Astrocyte of the spinal cord (primary cell): ENCODE measurements around the gene MBD3L2B.

ENCODE experiments used
- DNase-seq: peaks from one replicate; pipeline ENCODE4 v3.0.0; 2011; ENCODE audit warnings: low read depth, low spot score
- H3K4me3 ChIP-seq: 2 replicates; pipeline ENCODE4 v1.5.1; 2011; ENCODE audit warnings: low read depth, mild to moderate bottlenecking, low read length, moderate library complexity
- CTCF ChIP-seq: IDR thresholded peaks from 2 replicates; pipeline ENCODE4 v1.5.1; 2012; ENCODE audit warnings: low read depth, mild to moderate bottlenecking, low read length, inconsistent platforms
- in situ Hi-C: cut with HindIII; loops from 2 replicates; pipeline ENCODE4 v1.10.0; 2017; ENCODE audit warnings: low sequenced_read_pairs

MBD3L2B gene

DNA sequence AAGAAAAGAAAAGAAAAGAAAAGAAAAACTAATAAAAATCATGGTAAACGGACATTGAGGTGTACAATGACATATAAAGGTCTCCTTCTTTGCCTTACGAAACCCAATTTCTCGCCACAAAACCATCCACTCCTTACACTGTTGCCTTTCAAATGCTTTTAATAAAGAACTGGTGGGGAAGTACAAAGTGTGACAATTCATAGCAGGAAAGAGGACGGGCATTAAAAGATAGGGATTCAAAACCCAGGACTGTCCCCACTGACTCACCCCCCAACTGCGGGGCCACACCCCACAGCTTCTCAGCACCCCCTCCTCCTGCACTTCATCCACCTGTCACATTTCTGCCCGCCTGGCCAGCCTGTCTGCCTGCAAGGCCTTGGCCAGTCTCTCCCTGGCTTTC lies 2.4 kb downstream of the MBD3L2B start:
- in situ Hi-C loops = no loop called here

GRCh38 chr19:7013678-7014077 lies 7.6 kb downstream of the MBD3L2B start:
- no peak for DNase-seq
- in situ Hi-C loops = no loop called here
- no peak for TF ChIP-seq CTCF
- H3K4me3 ChIP-seq = no peak overlapping the region

More for the DNA sequence above, 2.4 kb downstream of the MBD3L2B start:
- DNase-seq = no peak
- no peak overlapping the region for H3K4me3 ChIP-seq
- no peak for TF ChIP-seq CTCF

GRCh38 chr19:7010722-7011593 lies 10.3 kb downstream of the MBD3L2B start:
- H3K4me3 ChIP-seq = no peak overlapping the region
- in situ Hi-C loops = no loop called here
- no peak for TF ChIP-seq CTCF
- no peak for DNase-seq

DNA sequence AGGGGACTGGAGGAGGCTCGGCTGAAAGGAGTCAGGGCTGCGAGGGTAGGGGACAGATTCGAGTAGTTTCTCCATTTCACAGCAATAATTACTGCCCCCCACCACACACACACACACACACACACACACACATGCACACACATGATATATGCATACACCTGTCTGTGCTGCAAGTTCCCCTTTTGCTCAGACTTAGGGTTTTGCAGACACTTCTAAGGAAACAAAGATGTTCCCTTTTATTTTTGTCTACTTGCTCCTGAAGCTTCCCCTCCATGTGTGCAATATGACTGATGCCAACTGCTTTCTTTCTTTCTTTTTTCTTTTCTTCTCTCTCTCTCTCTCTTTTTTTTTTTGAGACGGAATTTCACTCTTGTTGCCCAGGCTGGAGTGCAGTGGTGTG lies 13.4 kb downstream of the MBD3L2B start:
- no peak for TF ChIP-seq CTCF
- no peak for DNase-seq
- H3K4me3 ChIP-seq = no peak overlapping the region
- in situ Hi-C loops = no loop called here

- no peak for TF ChIP-seq CTCF
- no peak for DNase-seq
- in situ Hi-C loops = no loop called here
- H3K4me3 ChIP-seq = no peak overlapping the region
Observed at GRCh38 chr19:7006135-7006704, 15.0 kb downstream of the MBD3L2B start.

DNA sequence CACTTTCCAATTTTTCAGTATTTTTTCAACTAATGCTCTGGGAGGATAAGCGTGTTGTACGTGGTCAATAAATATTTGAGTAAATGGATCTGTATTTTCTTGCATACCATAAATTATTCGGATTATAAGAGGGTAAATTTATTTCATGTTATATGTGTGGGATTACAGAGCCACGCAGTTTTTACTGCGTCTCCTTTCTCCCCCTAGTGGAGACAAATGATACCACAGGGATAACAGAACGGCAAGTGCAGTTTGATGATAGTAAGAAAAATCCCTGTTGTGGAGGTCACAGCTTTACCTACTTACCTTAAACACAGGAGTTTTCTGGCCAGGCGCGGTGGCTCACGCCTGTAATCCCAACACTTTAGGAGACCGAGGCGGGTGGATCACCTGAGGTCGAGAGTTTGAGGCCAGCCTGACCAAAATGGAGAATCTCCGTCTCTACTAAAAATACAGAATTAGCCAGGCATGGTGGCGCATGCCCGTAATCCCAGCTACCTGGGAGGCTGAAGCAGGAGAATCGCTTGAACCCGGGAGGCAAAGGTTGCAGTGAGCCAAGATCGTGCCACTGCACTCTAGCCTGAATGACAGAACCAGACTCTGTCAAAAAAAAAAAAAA lies 16.8 kb downstream of the MBD3L2B start:
- H3K4me3 ChIP-seq = no peak overlapping the region
- in situ Hi-C loops = no loop called here
- peak; percentile 36 for DNase-seq
- peak; percentile 77 for TF ChIP-seq CTCF
